DOHH2 (cell line): ENCODE data around the gene GABRR2.

Experiments used
- EZH2phosphoT487 ChIP-seq: fragments of 200-600 bp; sonication (generic); IDR thresholded peaks from 2 replicates; pipeline ENCODE4 v1.6.1; 2017; ENCODE audit warnings: borderline replicate concordance, mild to moderate bottlenecking, antibody characterized with exemption, low read length, moderate library complexity, mixed read lengths
- TF ChIP-seq, protein P1 (sequence below): fragments of 200-600 bp; sonication (generic); IDR thresholded peaks from one replicate; pipeline ENCODE4 v1.5.1; 2014; ENCODE audit warnings: antibody characterized with exemption, mild to moderate bottlenecking, low read depth, low read length; ENCODE audit not compliant: poor library complexity, severe bottlenecking

- TF ChIP-seq EZH2phosphoT487: no peak
- TF ChIP-seq, protein P1, sequence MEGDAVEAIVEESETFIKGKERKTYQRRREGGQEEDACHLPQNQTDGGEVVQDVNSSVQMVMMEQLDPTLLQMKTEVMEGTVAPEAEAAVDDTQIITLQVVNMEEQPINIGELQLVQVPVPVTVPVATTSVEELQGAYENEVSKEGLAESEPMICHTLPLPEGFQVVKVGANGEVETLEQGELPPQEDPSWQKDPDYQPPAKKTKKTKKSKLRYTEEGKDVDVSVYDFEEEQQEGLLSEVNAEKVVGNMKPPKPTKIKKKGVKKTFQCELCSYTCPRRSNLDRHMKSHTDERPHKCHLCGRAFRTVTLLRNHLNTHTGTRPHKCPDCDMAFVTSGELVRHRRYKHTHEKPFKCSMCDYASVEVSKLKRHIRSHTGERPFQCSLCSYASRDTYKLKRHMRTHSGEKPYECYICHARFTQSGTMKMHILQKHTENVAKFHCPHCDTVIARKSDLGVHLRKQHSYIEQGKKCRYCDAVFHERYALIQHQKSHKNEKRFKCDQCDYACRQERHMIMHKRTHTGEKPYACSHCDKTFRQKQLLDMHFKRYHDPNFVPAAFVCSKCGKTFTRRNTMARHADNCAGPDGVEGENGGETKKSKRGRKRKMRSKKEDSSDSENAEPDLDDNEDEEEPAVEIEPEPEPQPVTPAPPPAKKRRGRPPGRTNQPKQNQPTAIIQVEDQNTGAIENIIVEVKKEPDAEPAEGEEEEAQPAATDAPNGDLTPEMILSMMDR: no peak
Measured at GRCh38 chr6:89272596-89272995, 42.5 kb downstream of the GABRR2 start.
